Measurements from ENCODE around the gene INPP5J.

INPP5J gene

GRCh38 chr22:31134688-31135087 lies 11.9 kb downstream of the INPP5J start:
- no peaks in the 10 kb centered on the region for H3K27me3 Mint-ChIP-seq (ENCODE audit: low read depth)
- H3K4me3 Mint-ChIP-seq, result no peak overlapping the region
- no peaks in the 10 kb centered on the region for H3K9me3 Mint-ChIP-seq
- no peaks in the 10 kb centered on the region for H3K4me1 Mint-ChIP-seq (ENCODE audit: low read depth)
- no peaks in the 10 kb centered on the region for H3K36me3 Mint-ChIP-seq (ENCODE audit: low read depth)
- H3K27ac Mint-ChIP-seq, result no peak overlapping the region
- DNase-seq (ENCODE audit: low spot score), result no peak

- H3K36me3 Mint-ChIP-seq (ENCODE audit: low read depth), result no peaks in the 10 kb centered on the region
- H3K27me3 Mint-ChIP-seq (ENCODE audit: low read depth), result no peaks in the 10 kb centered on the region
- no peak for DNase-seq (ENCODE audit: low spot score)
- no peak overlapping the region for H3K4me3 Mint-ChIP-seq
- H3K9me3 Mint-ChIP-seq, result no peaks in the 10 kb centered on the region
- no peaks in the 10 kb centered on the region for H3K4me1 Mint-ChIP-seq (ENCODE audit: low read depth)
- no peak overlapping the region for H3K27ac Mint-ChIP-seq
Measured at GRCh38 chr22:31135706-31136105, 12.9 kb downstream of the INPP5J start.

- H3K4me1 Mint-ChIP-seq (ENCODE audit: low read depth), result no peaks in the 10 kb centered on the region
Measured at GRCh38 chr22:31136155-31136554, 13.4 kb downstream of the INPP5J start.

GRCh38 chr22:31136711-31137110 lies 13.9 kb downstream of the INPP5J start:
- no peak for DNase-seq (ENCODE audit: low spot score)
- no peaks in the 10 kb centered on the region for H3K4me1 Mint-ChIP-seq (ENCODE audit: low read depth)
- no peak overlapping the region for H3K27ac Mint-ChIP-seq
- no peak overlapping the region for H3K4me3 Mint-ChIP-seq
- no peaks in the 10 kb centered on the region for H3K9me3 Mint-ChIP-seq
- H3K36me3 Mint-ChIP-seq (ENCODE audit: low read depth), result no peaks in the 10 kb centered on the region
- no peaks in the 10 kb centered on the region for H3K27me3 Mint-ChIP-seq (ENCODE audit: low read depth)

More at GRCh38 chr22:31136155-31136554, 13.4 kb downstream of the INPP5J start:
- Mint-ChIP-seq H3K36me3 (ENCODE audit: low read depth) (no peaks in the 10 kb centered on the region), H3K27ac (no peak overlapping the region), H3K9me3 (no peaks in the 10 kb centered on the region), H3K4me3 (no peak overlapping the region), H3K27me3 (ENCODE audit: low read depth) (no peaks in the 10 kb centered on the region)
- DNase-seq (ENCODE audit: low spot score), result no peak

GRCh38 chr22:31137721-31138120 lies 15.0 kb downstream of the INPP5J start:
- H3K36me3 Mint-ChIP-seq (ENCODE audit: low read depth), result no peaks in the 10 kb centered on the region
- H3K4me1 Mint-ChIP-seq (ENCODE audit: low read depth), result no peaks in the 10 kb centered on the region
- DNase-seq (ENCODE audit: low spot score), result no peak
- H3K4me3 Mint-ChIP-seq, result no peak overlapping the region
- H3K27ac Mint-ChIP-seq, result no peak overlapping the region
- H3K9me3 Mint-ChIP-seq, result no peaks in the 10 kb centered on the region
- H3K27me3 Mint-ChIP-seq (ENCODE audit: low read depth), result no peaks in the 10 kb centered on the region

GRCh38 chr22:31138126-31138525 lies 15.4 kb downstream of the INPP5J start:
- H3K4me1 Mint-ChIP-seq (ENCODE audit: low read depth), result no peaks in the 10 kb centered on the region
- DNase-seq (ENCODE audit: low spot score), result no peak
- H3K36me3 Mint-ChIP-seq (ENCODE audit: low read depth), result no peaks in the 10 kb centered on the region
- no peaks in the 10 kb centered on the region for H3K27me3 Mint-ChIP-seq (ENCODE audit: low read depth)
- H3K4me3 Mint-ChIP-seq, result no peak overlapping the region
- H3K9me3 Mint-ChIP-seq, result no peaks in the 10 kb centered on the region
- H3K27ac Mint-ChIP-seq, result no peak overlapping the region

GRCh38 chr22:31139066-31139465 lies 16.3 kb downstream of the INPP5J start:
- no peak overlapping the region for H3K4me3 Mint-ChIP-seq
- no peak for DNase-seq (ENCODE audit: low spot score)
- H3K36me3 Mint-ChIP-seq (ENCODE audit: low read depth), result no peaks in the 10 kb centered on the region
- H3K27ac Mint-ChIP-seq, result no peak overlapping the region
- no peaks in the 10 kb centered on the region for H3K27me3 Mint-ChIP-seq (ENCODE audit: low read depth)
- H3K4me1 Mint-ChIP-seq (ENCODE audit: low read depth), result peaks cover 2% of the 10 kb centered on the region
- no peaks in the 10 kb centered on the region for H3K9me3 Mint-ChIP-seq

GRCh38 chr22:31139866-31140716 lies 17.3 kb downstream of the INPP5J start, which contains the start of gene PLA2G3:
Gene PLA2G3 (minus strand): TSS chr22:31140508. CDS start chr22:31140354, 154 bp downstream.
- H3K9me3 Mint-ChIP-seq, result peaks cover 5% of the 10 kb centered on the region
- no peaks in the 10 kb centered on the region for H3K27me3 Mint-ChIP-seq (ENCODE audit: low read depth)
- no peak within 1 kb of the TSS for H3K27ac Mint-ChIP-seq
- no peaks in the 10 kb centered on the region for H3K36me3 Mint-ChIP-seq (ENCODE audit: low read depth)
- H3K4me3 Mint-ChIP-seq, result no peak within 1 kb of the TSS
- DNase-seq (ENCODE audit: low spot score), result no peak
- peaks cover 5% of the 10 kb centered on the region for H3K4me1 Mint-ChIP-seq (ENCODE audit: low read depth)

GRCh38 chr22:31140746-31141145 lies 18.0 kb downstream of the INPP5J start:
- Mint-ChIP-seq H3K4me3 (no peak overlapping the region), H3K27ac (no peak overlapping the region)

GRCh38 chr22:31141551-31141950 lies 18.8 kb downstream of the INPP5J start:
- DNase-seq (ENCODE audit: low spot score), result no peak
- Mint-ChIP-seq H3K27me3 (ENCODE audit: low read depth) (no peaks in the 10 kb centered on the region), H3K4me1 (ENCODE audit: low read depth) (peaks cover 5% of the 10 kb centered on the region), H3K27ac (no peak overlapping the region), H3K36me3 (ENCODE audit: low read depth) (no peaks in the 10 kb centered on the region), H3K9me3 (peaks cover 7% of the 10 kb centered on the region), H3K4me3 (no peak overlapping the region)

More at GRCh38 chr22:31140746-31141145, 18.0 kb downstream of the INPP5J start:
- peaks cover 5% of the 10 kb centered on the region for H3K4me1 Mint-ChIP-seq (ENCODE audit: low read depth)
- H3K9me3 Mint-ChIP-seq, result peaks cover 7% of the 10 kb centered on the region
- H3K36me3 Mint-ChIP-seq (ENCODE audit: low read depth), result no peaks in the 10 kb centered on the region
- DNase-seq (ENCODE audit: low spot score), result no peak
- no peaks in the 10 kb centered on the region for H3K27me3 Mint-ChIP-seq (ENCODE audit: low read depth)

GRCh38 chr22:31142285-31142684 lies 19.5 kb downstream of the INPP5J start:
- H3K36me3 Mint-ChIP-seq (ENCODE audit: low read depth), result no peaks in the 10 kb centered on the region
- H3K27ac Mint-ChIP-seq, result no peak overlapping the region
- DNase-seq (ENCODE audit: low spot score), result no peak
- peaks cover 7% of the 10 kb centered on the region for H3K9me3 Mint-ChIP-seq
- no peak overlapping the region for H3K4me3 Mint-ChIP-seq
- no peaks in the 10 kb centered on the region for H3K27me3 Mint-ChIP-seq (ENCODE audit: low read depth)
- H3K4me1 Mint-ChIP-seq (ENCODE audit: low read depth), result peaks cover 5% of the 10 kb centered on the region

- Mint-ChIP-seq H3K9me3 (peaks cover 7% of the 10 kb centered on the region), H3K36me3 (ENCODE audit: low read depth) (no peaks in the 10 kb centered on the region), H3K27ac (no peak overlapping the region), H3K4me1 (ENCODE audit: low read depth) (peaks cover 5% of the 10 kb centered on the region), H3K27me3 (ENCODE audit: low read depth) (peaks cover 2% of the 10 kb centered on the region), H3K4me3 (no peak overlapping the region)
- DNase-seq (ENCODE audit: low spot score), result no peak
Measured at GRCh38 chr22:31143038-31143437, 20.3 kb downstream of the INPP5J start.

GRCh38 chr22:31143537-31143936 lies 20.8 kb downstream of the INPP5J start:
- H3K9me3 Mint-ChIP-seq, result peaks cover 7% of the 10 kb centered on the region
- H3K4me3 Mint-ChIP-seq, result no peak overlapping the region
- no peak for DNase-seq (ENCODE audit: low spot score)
- peaks cover 5% of the 10 kb centered on the region for H3K4me1 Mint-ChIP-seq (ENCODE audit: low read depth)
- peaks cover 2% of the 10 kb centered on the region for H3K27me3 Mint-ChIP-seq (ENCODE audit: low read depth)
- no peaks in the 10 kb centered on the region for H3K36me3 Mint-ChIP-seq (ENCODE audit: low read depth)
- no peak overlapping the region for H3K27ac Mint-ChIP-seq

GRCh38 chr22:31144223-31144622 lies 21.5 kb downstream of the INPP5J start:
- no peak for DNase-seq (ENCODE audit: low spot score)
- Mint-ChIP-seq H3K4me1 (ENCODE audit: low read depth) (peaks cover 5% of the 10 kb centered on the region), H3K9me3 (peaks cover 7% of the 10 kb centered on the region), H3K4me3 (no peak overlapping the region), H3K36me3 (ENCODE audit: low read depth) (no peaks in the 10 kb centered on the region), H3K27ac (no peak overlapping the region), H3K27me3 (ENCODE audit: low read depth) (peaks cover 2% of the 10 kb centered on the region)

GRCh38 chr22:31148488-31148887 lies 25.7 kb downstream of the INPP5J start:
- no peak for DNase-seq (ENCODE audit: low spot score)
- H3K27me3 Mint-ChIP-seq (ENCODE audit: low read depth), result peaks cover 2% of the 10 kb centered on the region
- peaks cover 5% of the 10 kb centered on the region for H3K4me1 Mint-ChIP-seq (ENCODE audit: low read depth)
- H3K4me3 Mint-ChIP-seq, result no peak overlapping the region
- no peak overlapping the region for H3K27ac Mint-ChIP-seq
- H3K9me3 Mint-ChIP-seq, result peaks cover 7% of the 10 kb centered on the region
- H3K36me3 Mint-ChIP-seq (ENCODE audit: low read depth), result no peaks in the 10 kb centered on the region

Data from T-helper 2 cell treated with Interferon-gamma antibody and Interleukin-4, amounts not matched to agents 5 μg/mL and 100 μg/mL, for 36 hours (primary cell).